Mesothelial cell of epicardium (in vitro differentiated cells): ENCODE results near the gene EVL. TPM values are rescaled to one million over a fixed set of nuclear protein-coding genes. Genes with fewer than 3 reads are reported as not detected.

Source experiments
- DNase-seq, 2 experiments: peaks; one replicate each; pipeline ENCODE4 v3.0.0; 2021; ENCODE audit warnings: low spot score in 2 of 2; ENCODE audit not compliant: unreplicated experiment in 2 of 2
- H3K27ac Mint-ChIP-seq: 2 replicates; pipeline ENCODE4 v1.8.0; 2021; ENCODE audit warnings: mixed read lengths
- H3K27me3 Mint-ChIP-seq: 2 replicates; pipeline ENCODE4 v1.8.0; 2021; ENCODE audit warnings: low read depth, mixed read lengths
- H3K36me3 Mint-ChIP-seq: 2 replicates; pipeline ENCODE4 v1.8.0; 2021; ENCODE audit warnings: mixed read lengths
- H3K4me1 Mint-ChIP-seq: 2 replicates; pipeline ENCODE4 v1.8.0; 2021; ENCODE audit warnings: mixed read lengths
- H3K4me3 Mint-ChIP-seq: 2 replicates; pipeline ENCODE4 v1.8.0; 2021; ENCODE audit warnings: mild to moderate bottlenecking, moderate library complexity, mixed read lengths
- H3K9me3 Mint-ChIP-seq: 2 replicates; pipeline ENCODE4 v1.8.0; 2021; ENCODE audit warnings: mixed read lengths
- total RNA-seq: library from RNA; stranded (reverse); gene quantifications from 3 replicates; pipeline ENCODE4 v1.2.1, GENCODE V29; 2021
- TF ChIP-seq, protein P1 (sequence below): fragments of 200-600 bp; sonication (generic); IDR thresholded peaks from one replicate; pipeline ENCODE4 v1.5.0; 2021; ENCODE audit warnings: antibody characterized with exemption; ENCODE audit not compliant: unreplicated experiment

EVL gene
- total RNA-seq, 1 donor from 2014 or later = 250 TPM

- TF ChIP-seq, protein P1, sequence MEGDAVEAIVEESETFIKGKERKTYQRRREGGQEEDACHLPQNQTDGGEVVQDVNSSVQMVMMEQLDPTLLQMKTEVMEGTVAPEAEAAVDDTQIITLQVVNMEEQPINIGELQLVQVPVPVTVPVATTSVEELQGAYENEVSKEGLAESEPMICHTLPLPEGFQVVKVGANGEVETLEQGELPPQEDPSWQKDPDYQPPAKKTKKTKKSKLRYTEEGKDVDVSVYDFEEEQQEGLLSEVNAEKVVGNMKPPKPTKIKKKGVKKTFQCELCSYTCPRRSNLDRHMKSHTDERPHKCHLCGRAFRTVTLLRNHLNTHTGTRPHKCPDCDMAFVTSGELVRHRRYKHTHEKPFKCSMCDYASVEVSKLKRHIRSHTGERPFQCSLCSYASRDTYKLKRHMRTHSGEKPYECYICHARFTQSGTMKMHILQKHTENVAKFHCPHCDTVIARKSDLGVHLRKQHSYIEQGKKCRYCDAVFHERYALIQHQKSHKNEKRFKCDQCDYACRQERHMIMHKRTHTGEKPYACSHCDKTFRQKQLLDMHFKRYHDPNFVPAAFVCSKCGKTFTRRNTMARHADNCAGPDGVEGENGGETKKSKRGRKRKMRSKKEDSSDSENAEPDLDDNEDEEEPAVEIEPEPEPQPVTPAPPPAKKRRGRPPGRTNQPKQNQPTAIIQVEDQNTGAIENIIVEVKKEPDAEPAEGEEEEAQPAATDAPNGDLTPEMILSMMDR = no peak
- no peak for DNase-seq
- Mint-ChIP-seq H3K9me3 (no peaks in the 10 kb centered on the region), H3K27me3 (no peaks in the 10 kb centered on the region), H3K27ac (no peak overlapping the region), H3K36me3 (peaks cover 3% of the 10 kb centered on the region), H3K4me1 (peaks cover 19% of the 10 kb centered on the region), H3K4me3 (no peak overlapping the region)
Measured at GRCh38 chr14:100115726-100116125, 50.5 kb downstream of the EVL start.

GRCh38 chr14:100116134-100116533, 50.9 kb downstream of the EVL start:
- H3K4me3 Mint-ChIP-seq = no peak overlapping the region
- H3K36me3 Mint-ChIP-seq = peaks cover 3% of the 10 kb centered on the region
- peaks cover 19% of the 10 kb centered on the region for H3K4me1 Mint-ChIP-seq
- no peaks in the 10 kb centered on the region for H3K27me3 Mint-ChIP-seq
- no peak for DNase-seq
- TF ChIP-seq, protein P1 = no peak
- no peak overlapping the region for H3K27ac Mint-ChIP-seq
- no peaks in the 10 kb centered on the region for H3K9me3 Mint-ChIP-seq

DNA sequence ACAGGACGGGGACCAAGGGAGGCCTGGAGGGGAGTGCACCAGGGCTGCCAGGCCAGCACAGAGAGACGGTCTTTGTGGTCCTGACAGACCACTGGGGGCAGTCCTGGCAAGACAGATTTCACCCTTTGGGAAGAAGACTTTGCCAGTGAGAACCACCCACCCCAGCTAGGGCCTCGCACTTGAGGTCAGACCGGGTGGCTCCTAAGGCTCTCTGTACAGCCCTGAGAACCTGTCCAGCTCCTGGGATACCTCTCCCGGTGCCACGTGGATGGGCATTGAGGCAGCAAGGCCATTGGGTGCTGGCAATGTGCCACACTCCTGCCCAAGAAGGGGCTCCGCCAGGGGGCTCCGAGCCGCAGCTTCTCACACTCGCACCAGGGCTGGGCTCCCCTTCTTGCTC, 51.8 kb downstream of the EVL start:
- no peak overlapping the region for H3K4me3 Mint-ChIP-seq
- peaks cover 3% of the 10 kb centered on the region for H3K36me3 Mint-ChIP-seq
- H3K27me3 Mint-ChIP-seq = no peaks in the 10 kb centered on the region
- no peak for DNase-seq
- TF ChIP-seq, protein P1 = no peak
- no peak overlapping the region for H3K27ac Mint-ChIP-seq
- peaks cover 16% of the 10 kb centered on the region for H3K4me1 Mint-ChIP-seq
- H3K9me3 Mint-ChIP-seq = no peaks in the 10 kb centered on the region

- Mint-ChIP-seq H3K4me3 (no peak overlapping the region), H3K36me3 (peaks cover 3% of the 10 kb centered on the region), H3K27ac (no peak overlapping the region), H3K27me3 (no peaks in the 10 kb centered on the region), H3K4me1 (peaks cover 8% of the 10 kb centered on the region), H3K9me3 (no peaks in the 10 kb centered on the region)
- TF ChIP-seq, protein P1 = no peak
- DNase-seq = no peak
Measured at GRCh38 chr14:100117633-100118395, 52.6 kb downstream of the EVL start.

GRCh38 chr14:100118396-100119011, 53.3 kb downstream of the EVL start:
- H3K4me3 Mint-ChIP-seq = no peak overlapping the region
- H3K4me1 Mint-ChIP-seq = peaks cover 7% of the 10 kb centered on the region
- H3K9me3 Mint-ChIP-seq = no peaks in the 10 kb centered on the region
- DNase-seq = no peak
- no peaks in the 10 kb centered on the region for H3K27me3 Mint-ChIP-seq
- peaks cover 6% of the 10 kb centered on the region for H3K36me3 Mint-ChIP-seq
- TF ChIP-seq, protein P1 = no peak
- no peak overlapping the region for H3K27ac Mint-ChIP-seq
